ENCODE data around the gene ROR2.

Gene ROR2

DNA sequence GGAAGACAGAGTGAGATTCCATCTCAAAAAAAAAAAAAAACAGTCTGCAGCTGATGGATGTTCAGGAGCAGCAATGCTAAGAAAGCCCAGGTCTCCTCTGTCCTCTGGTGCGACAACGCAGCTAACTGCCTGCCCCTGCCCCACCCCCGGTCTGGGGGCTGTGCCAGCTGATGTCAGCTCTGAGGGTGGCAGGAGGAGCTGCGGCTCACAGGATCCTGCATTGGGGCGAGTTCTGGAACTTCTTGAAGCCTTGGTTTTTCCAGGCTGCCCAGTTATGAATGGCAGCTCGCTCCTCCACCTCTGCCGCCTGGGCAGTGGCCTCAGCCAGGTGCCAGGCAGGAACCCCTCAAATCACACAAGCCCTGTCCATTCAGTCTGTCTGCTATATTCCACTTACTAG, 113.5 kb downstream of the ROR2 start:
- DNase-seq, result no peak

DNA sequence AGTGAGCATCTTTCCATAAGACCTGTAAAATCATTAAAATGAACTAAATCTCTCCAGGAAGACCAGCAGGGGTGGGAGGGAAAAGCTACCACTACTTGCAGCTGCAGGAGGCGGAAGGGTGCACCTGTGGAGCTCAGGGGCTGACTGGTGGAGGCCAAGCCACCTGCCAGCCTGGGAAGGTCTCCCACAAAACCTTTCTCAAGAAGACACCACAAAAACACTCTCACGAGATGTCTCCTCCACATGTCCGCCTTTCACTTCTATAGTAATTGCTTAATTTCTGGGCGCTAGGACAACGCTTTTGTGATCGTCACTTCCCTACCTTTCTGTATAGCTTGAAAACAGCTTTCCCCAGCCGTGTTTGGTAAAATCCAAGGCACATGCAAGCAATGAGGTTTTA, 114.4 kb downstream of the ROR2 start:
- no peak for DNase-seq

DNA sequence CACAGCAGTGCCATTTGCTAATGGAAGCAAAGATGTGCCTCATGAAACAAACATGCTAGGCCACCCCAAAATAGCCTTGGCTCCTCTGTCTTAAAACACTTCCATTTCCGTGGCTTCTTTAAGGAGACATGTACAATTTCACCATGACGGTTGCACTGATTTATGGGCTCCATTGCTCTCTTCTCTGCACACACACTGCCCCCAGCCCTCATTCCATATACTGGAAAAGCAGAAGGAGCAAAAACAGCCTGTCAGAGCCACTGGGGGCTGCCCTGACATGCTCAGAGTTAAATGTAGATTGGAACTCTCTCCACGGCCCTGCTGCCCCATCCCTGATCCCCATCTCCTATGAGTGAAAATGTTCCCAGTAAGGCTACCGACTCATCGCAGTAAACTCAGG, 114.8 kb downstream of the ROR2 start:
- no peak for DNase-seq

DNA sequence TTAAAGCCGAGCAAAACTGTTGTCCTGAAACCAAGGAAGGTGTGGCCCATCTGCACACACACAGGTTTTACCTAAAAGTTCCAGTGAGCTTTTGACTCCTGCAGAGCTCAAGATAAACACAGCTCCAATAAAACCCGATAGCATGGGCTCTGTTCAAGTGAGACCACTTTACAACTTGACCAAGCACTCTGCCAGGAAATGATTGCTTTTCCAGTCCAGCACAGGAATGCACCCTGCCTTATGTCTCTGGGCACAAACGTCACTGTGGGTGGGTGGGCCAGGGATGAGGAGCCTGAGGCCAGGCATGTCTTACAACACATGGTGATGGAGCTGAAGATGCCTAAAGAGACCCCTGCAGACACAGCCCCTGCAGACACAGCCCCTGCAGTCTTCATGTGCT, 115.3 kb downstream of the ROR2 start:
- no peak for DNase-seq

DNA sequence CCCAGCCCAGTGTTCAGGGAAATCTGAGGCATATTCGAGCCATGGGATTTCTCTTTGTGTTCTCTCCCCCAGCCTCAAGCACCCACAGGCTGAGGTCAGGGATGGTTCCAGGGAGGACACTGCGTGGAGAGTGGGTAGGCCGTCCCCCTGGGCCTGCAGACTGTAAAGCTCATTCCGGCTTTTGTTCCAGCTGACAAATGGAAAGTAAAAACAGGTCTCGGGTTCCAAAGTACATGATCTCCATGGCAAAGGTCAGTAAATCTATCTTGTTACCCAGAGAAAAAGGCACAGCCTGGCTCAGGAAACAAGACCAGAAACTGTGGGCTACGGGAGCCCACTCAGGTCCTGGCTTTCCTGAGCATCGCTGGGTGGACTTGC, 116.2 kb downstream of the ROR2 start:
- DNase-seq, result no peak

DNA sequence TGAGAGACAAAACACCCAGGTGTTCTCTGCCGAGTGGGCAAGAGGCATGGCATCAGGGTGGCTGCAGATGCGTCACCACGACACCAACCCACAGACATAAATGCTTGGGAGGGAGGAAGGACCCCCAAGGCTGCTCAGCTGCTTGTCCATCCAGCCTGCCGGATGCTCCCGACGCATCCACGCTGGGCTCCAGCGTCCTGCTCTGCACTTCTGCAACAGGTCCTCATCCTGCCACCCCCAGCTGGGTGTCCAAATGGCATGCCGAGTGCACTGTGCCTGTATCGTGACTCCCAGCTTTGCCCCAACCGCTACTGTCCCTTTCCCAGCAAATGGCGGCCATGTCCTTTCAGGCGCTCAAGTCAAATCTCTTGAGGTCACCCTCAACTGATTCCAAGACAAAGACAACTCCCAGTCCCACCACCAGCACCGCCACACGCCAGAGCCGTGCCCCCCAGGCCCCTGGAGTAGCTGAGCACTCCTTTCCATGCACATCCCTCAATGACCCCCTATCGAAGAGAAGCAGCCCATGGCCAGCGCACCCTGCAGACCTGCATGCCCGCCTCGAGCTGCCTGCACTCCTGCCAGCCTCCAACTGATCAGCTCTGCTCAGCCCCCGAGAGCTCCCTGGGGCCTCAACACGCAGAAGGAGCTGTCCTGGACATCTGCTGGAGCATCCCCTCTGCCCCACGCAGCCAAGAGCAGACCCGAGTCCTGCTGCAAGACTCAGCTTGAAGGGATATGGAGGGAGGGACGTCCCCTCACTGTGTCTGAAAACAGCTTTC, 116.7 kb downstream of the ROR2 start:
- no peak for DNase-seq

DNA sequence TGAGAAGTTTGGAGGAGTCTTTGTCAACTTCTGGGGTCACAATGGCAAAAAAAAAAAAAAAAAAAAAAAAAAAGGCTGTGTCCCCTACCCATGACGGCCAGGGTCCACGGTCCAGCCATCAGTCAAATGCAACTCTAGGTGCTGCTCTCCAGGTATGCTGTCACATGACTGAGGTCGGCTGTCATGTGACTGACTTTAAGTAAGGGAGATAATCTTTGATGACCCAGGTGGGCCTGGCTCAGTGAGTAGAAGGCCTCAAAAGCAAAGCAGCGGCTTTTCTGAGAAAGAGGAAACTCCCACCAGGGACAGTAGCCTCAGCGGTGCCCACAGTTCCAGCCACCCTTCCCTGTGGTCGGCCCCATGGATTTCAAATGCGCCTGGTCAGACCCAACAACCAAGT, 117.7 kb downstream of the ROR2 start:
- no peak for DNase-seq

DNA sequence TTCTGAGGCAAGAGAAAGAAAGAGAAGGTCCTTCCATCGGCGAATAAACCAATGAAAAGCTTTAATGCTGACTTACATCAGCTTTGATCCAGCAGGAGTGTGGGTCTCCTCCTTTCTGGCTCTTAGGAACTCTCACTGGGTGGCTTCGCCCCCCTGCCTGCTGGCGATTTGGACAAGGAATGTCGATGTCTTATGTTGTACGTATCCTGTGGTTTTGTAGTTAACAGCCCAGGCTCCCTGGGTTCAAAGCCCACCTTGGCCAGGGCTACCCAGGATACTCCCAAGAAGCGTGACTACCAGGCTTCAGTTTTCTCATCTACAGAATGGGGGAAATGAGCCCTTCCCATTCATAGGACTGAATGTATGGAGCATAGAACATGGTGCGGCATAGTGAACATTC, 124.2 kb downstream of the ROR2 start:
- DNase-seq, result no peak

DNA sequence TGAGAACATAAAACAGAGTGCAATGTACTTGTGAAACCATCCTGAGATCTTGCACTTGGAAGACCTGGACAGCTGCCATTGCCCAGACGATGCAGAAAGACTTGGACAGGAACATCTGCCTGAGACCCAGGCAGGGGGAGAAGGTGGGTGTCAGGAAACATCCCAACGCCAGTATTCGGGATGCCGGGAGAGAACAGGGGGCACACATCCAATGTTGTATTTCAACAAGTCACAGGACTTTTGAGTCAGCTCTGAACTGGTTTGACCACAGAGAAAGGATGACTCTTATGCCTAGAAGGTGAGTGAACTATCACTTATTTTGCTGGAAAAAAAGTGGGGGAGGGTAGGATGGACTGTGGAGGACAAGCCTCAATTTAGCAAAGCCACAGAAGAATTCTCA, 124.6 kb downstream of the ROR2 start:
- DNase-seq, result no peak

DNA sequence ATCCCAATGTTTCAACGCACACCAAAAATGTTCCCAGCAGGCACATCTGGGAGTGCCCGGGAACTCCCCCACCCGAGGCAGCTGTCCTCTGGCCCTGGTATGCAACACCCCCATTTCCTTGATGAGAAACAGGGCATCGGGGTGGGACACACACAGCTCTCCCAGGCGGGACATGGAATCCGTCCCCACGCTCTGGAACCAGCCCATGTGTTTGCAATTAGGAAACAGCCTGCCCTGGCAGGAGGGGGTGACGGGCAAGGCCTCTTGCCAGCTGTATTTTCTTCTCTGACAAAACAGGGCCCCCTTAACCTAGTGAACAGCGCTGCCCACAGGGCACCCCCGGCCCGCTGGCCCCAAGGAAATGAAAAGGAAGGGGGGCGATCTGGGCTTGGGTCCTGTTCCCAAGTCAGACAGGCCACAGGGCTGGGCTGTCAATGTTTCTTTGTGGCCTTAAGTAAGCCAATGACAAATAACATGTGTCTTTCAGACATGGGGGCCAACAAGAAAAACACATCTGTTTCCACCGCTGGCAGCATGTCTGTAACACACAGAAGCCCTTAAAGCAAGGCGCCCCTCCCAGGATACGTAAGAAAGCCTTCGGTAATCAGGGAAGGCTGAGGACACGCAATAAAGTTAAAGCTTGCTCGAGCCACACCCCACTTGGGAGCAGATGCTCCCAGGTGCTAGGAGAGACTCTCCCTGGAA, 125.3 kb downstream of the ROR2 start:
- no peak for DNase-seq

DNA sequence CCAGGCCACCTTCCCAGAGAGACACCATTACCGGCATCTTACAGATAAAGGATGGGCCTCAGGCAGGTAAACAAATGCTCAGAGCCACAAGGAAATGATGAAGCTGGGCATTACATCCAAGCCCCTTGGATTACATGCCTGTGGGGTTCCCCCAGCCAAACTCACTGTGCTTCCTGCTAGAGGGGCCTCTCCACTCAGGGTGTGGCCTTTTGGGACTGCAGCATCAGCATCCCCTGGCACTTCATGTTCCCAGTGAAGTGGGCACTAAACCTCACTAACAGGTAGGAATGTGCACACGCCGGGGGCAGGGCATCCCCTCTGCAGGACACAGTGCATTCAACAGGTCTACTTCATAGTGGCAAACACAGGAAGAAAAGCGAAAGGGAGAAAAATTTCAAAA, 125.9 kb downstream of the ROR2 start:
- DNase-seq, result no peak

DNA sequence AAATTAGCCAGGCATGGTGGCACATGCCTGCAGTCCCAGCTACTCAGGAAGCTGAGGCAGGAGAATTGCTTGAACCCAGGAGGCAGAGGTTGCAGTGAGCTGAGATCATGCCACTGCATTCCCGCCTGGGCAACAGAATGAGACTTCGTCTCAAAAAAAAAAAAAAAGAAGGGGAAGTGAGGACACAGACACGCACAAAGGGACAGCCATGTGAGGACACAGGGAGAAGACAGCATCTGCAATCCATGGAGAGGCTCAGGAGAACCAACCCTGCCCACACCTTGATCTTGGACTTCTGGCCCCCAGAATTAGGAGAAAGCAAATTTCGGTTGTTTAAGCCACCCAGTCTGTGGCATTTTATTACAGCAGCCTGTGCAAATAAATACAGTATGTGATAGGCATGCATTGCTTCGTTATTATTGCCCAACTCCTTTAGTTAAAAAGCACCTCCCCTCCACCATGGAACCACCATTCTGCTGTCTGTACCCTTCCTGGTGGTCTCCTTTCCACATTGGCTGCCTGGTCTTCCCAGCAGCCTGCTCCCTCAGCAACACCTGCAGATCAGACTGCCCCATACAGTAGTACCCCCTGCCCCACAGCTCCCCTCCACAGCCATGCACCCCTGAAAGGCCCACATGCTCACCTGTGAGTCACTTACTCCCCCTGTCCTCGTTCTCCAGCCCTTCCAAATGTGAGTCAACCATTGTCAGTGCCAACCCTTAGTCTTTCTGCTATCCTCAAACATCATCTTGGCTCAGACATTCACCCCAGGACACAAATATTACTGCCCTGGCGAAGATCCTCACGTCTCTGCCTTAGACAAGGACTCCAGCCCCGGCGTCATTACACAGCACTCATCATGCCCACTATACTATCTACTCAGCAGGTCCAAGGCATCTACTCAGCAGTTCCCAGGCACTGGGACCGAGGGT, 128.8 kb downstream of the ROR2 start:
- no peak for DNase-seq

DNA sequence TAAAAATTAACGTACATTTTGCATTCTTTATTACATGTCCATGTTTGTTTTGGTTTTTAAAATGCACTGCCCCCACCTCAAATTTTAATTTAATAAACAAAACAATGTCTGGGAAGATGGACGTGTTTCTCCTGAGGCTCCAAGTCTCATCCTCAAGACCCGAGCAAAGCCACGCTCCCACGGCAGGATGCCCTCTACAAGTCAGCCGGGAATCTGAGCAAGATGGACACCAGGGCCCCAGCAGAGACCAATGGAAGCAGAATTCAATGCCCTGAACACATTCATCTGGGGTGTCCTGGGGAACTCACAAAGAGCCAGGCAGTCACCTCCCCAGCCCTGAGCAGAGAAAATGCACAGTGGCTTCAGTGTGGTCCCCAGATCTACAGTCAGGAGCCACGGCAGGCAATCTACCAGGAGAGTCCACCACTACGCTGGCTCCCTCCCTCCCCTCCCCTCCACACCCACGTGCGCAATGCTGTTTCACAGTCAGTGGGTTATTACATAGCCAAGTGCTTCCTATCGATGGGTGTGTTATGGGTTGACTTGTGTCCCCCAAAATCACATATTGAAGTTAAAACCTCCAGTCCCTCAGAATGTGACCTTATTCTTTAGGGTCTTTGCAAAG, 129.8 kb downstream of the ROR2 start:
- no peak for DNase-seq

DNA sequence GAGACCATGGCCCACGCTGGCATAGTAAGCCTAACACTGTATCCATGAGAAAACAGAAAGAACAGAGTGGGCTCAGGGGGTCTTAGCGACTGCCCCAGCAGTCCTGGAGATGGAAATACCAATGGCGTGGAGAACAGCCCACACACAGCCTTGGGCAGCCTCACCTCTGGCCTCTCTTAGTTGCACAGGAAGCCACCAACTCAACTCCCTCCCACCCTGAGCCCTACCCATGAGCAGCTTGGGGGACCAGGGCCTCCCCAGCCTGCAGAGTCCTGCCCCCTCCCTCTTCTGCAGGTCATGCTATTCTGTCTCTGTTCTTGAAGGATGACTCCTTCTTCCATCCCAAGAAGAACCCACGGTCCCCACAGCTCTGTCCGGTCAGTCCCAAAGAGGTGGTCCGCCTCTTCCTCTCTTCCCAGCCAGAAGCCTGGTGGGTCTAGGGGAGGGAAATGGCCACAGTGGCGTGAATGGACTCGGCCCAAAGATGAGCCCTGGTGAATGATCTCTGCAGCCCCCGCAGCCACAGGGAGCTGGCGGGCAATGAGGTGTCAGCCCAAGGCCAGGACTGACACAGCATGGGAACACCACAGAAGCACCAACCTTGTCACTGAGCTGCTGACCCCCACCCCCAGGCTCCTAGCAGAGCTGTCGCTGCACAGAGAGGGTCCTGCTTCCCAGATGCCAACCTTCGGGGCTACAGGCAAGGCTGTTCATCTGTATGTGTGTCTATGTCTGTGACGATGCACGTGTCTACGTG, 131.2 kb downstream of the ROR2 start:
- no peak for DNase-seq

DNA sequence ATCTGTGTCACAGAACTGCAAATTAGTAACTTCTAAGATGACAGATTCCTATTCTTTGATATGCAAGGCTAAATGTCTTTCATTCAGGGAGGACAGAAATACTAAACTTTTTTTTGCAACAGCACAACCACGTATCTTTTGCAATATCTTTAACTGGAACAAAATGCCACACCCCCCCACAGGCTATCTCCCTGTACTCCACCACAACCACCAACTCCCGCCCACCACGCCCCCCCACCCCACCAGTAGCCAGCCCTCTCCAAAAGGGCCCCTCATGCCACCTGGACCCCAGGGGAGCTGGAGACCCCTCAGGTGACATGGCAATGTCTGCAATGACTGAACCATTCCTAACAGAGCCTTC, 131.8 kb downstream of the ROR2 start:
- no peak for DNase-seq

DNA sequence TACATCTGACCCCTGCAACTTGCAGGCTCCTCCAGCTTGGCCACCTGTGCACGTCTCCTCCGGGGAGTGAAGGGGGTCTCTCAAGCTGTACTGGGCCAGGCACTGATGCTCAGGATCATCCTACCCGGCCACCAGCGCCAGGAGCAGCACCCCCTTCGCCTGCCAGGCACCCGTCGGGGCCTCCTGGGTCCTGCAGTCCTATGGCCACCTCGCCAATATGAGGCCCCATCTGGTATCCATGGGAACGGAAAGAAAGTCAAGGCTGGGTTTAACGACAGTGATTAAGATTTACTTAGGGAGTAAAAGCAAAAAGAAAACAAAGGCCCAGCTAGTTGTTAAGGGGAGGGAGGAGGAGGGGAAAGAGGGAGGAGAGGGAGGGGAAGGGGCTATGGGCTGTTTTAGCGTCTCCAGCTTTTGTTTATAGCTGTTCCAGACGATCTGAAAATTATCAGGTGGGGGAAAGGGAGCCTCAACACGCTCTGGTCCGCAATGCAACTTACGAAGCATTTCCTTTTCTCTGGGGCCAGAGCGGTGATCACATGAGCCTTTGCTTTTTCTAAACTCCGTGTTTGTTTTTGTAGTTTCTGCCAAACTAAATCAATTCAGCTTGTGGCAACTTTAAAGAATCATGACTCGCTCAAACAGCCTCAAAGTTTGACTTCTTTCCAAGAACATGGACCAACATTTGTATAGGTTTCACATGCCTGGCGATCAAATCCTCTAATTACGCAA, 132.4 kb downstream of the ROR2 start:
- peak; percentile 56 for DNase-seq

DNA sequence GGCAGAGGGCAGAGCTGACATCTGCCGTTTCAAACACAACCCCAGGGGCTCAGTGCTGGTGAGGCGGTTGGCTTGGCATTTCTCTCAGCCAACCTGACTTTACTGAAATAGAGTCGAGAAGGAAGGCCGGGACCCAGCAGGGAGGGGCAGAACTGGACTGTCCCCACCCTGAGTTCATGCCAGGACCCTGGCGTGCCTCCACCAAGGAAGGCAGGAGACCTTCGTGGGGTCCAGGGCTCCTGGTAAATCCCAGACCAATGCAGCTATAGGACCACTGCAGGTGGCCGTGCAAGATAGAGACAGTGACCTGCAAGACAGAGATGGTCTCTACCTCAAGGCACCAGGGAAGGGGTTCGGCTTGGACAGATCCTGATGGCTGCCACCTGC, 132.9 kb downstream of the ROR2 start:
- no peak for DNase-seq

DNA sequence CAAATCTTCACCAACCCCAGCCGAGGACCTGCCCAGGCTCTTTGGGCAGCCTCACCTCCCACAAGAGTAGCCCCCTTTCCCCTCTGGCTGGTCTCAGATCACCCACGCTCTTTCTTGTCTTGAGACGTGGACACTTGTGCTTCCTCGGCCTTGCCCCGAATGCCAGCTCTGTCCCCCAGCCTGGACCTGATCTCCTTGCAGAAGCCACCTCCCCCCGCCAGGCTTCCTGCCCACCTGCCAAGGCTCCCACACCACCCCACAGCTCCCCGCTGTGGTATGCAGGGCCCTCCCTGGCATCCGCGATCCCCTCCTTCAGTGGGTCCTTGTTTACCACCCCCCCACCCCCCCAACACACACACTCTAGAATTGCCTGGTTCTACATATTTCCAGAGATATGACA, 133.7 kb downstream of the ROR2 start:
- no peak for DNase-seq

DNA sequence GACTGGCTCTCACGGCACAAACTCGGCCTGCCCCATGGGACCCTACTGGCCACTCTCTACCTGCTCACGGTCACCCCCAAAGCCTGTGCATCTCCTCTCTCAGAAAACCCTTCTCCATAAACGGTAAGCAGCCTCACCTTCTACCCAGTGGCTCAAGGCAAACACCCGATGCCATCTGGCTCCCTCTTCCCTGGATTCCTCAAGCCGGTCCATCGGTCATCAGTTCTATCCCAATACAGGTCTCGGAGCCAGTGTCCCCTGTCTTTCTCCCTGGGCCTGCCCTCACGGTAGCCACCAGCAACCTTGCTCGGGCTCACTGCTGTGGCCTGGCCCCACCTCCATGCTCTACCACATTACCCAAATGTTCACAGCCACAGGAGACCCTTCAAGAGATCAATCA, 134.1 kb downstream of the ROR2 start:
- DNase-seq, result no peak

DNA sequence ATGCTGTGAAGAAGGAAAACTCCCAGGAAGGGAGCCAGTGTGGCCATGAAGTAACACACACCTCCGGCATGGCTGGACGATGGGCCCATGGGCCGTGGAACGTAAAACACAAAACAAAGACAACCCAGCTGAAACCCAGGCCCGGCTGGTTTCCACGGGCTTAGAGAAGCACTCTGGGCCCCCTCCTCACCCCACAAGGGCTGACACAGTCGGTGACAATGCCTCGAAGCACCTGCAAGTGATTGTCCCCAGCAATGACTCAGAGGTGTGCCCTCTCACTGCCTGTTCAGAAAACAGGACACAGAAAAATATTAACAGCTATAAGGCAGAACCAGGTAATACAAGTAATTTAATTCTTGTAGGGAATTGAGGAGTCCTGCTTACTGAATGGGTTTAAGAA, 135.3 kb downstream of the ROR2 start:
- peak; percentile 4 for DNase-seq

DNA sequence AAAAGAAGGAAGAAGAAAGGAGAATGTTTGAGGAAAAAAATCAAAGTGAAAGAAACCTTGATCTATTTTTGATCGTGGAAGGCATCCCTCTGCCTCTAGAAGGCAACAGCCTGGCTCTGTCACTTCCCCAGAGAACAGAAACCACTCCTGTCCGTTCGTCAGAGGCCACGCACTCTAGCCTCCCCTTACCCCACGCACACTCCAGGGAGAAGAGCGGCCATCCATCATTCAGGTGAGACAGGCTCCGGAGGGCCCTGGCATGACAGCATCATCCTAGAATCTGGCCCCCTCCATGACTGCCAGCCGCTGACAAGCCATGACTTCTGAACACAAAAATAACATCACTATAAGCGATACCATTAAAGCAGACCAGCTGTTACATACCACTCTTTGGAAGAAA, 135.8 kb downstream of the ROR2 start:
- no peak for DNase-seq
